Keratinocyte (primary cell): ENCODE measurements around the gene FHIT. TPM values are rescaled to one million over a fixed set of nuclear protein-coding genes. Genes with fewer than 3 reads are reported as not detected.

Experiments
- DNase-seq: peaks from one replicate; pipeline ENCODE4 v3.0.0-alpha.2; 2011; ENCODE audit warnings: low read depth, missing footprints, low spot score
- FAIRE-seq: peaks from 2 replicates; lab custom pipeline; 2011; peaks lifted over from hg19 to GRCh38; lab: Jason Lieb, UNC
- H2AFZ ChIP-seq: 2 replicates; pipeline ENCODE4 v1.6.0; 2012; ENCODE audit warnings: low read length, control low read depth, inconsistent platforms; ENCODE audit not compliant: control insufficient read depth
- H3K27ac ChIP-seq: 2 replicates; pipeline ENCODE4 v1.5.1; 2011; ENCODE audit warnings: low read length; ENCODE audit not compliant: control insufficient read depth, insufficient read depth
- H3K27me3 ChIP-seq: 3 replicates; pipeline ENCODE4 v1.6.0; 2011; ENCODE audit warnings: low read length; ENCODE audit not compliant: control insufficient read depth, insufficient read depth; ENCODE audit errors: extremely low read depth
- H3K36me3 ChIP-seq, 2 experiments: 2 replicates in 1 of 2; 3 replicates in 1 of 2; pipeline ENCODE4 v1.5.1; 2011; ENCODE audit warnings: low read length in 2 of 2, mild to moderate bottlenecking in 1 of 2; ENCODE audit not compliant: control insufficient read depth in 2 of 2, insufficient read depth in 2 of 2; ENCODE audit errors: extremely low read depth in 1 of 2
- H3K4me1 ChIP-seq: 3 replicates; pipeline ENCODE4 v1.5.1; 2011; ENCODE audit warnings: low read length; ENCODE audit not compliant: control insufficient read depth, insufficient read depth; ENCODE audit errors: extremely low read depth
- H3K4me2 ChIP-seq: 3 replicates; pipeline ENCODE4 v1.6.0; 2011; ENCODE audit warnings: low read depth, low read length; ENCODE audit not compliant: control insufficient read depth, insufficient read depth; ENCODE audit errors: extremely low read depth
- H3K4me3 ChIP-seq, 3 experiments: fragments of 200-600 bp in 1 of 3; sonication (generic) in 1 of 3; 2 replicates in 2 of 3; 3 replicates in 1 of 3; pipeline ENCODE4 v1.5.1; 2011 to 2016; ENCODE audit warnings: low read length in 3 of 3, mild to moderate bottlenecking in 3 of 3, control low read depth in 2 of 3, inconsistent platforms in 1 of 3, low read depth in 1 of 3, mixed read lengths in 1 of 3, mixed run types in 1 of 3, moderate library complexity in 1 of 3; ENCODE audit not compliant: control insufficient read depth in 2 of 3, insufficient read depth in 2 of 3; ENCODE audit errors: extremely low read depth in 1 of 3
- H3K79me2 ChIP-seq: 2 replicates; pipeline ENCODE4 v1.6.0; 2012; ENCODE audit warnings: low read length; ENCODE audit not compliant: control insufficient read depth, insufficient read depth
- H3K9ac ChIP-seq: 3 replicates; pipeline ENCODE4 v1.6.0; 2011; ENCODE audit warnings: low read length; ENCODE audit not compliant: control insufficient read depth, insufficient read depth; ENCODE audit errors: extremely low read depth
- H3K9me1 ChIP-seq: 3 replicates; pipeline ENCODE4 v1.6.0; 2011; ENCODE audit warnings: low read length; ENCODE audit not compliant: control insufficient read depth, insufficient read depth; ENCODE audit errors: extremely low read depth
- H3K9me3 ChIP-seq: 2 replicates; pipeline ENCODE4 v1.5.1; 2012; ENCODE audit warnings: low read depth, low read length; ENCODE audit not compliant: control insufficient read depth
- H4K20me1 ChIP-seq: 3 replicates; pipeline ENCODE4 v1.6.0; 2011; ENCODE audit warnings: low read length; ENCODE audit not compliant: control insufficient read depth, insufficient read depth; ENCODE audit errors: extremely low read depth
- CTCF ChIP-seq, 3 experiments: IDR thresholded peaks in 1 of 3; conservative IDR thresholded peaks in 1 of 3; optimal IDR thresholded peaks in 1 of 3; 2 replicates in 2 of 3; 3 replicates in 1 of 3; pipeline versions ENCODE3 to v1.5.1; 2011; ENCODE audit warnings: low read length in 3 of 3, mild to moderate bottlenecking in 3 of 3, moderate library complexity in 2 of 3, control low read depth in 1 of 3, inconsistent platforms in 1 of 3; ENCODE audit not compliant: insufficient read depth in 2 of 3; ENCODE audit errors: extremely low read depth in 1 of 3
- EZH2 ChIP-seq: IDR thresholded peaks from one replicate; pipeline ENCODE4 v1.6.1; 2012; ENCODE audit warnings: inconsistent platforms, mild to moderate bottlenecking, low read length, moderate library complexity
- dilution Hi-C: fragments of 300-500 bp; cut with MboI; formaldehyde crosslinking; loops from one replicate; pipeline ENCODE4 v1.7.0; 2020; ENCODE audit warnings: low sequenced_read_pairs; ENCODE audit not compliant: extremely low pct_ligation_motif_present
- polyA plus RNA-seq, 5 experiments: library from polyadenylated mRNA; depleted of rRNA in 3 of 5; stranded (reverse) in 3 of 5; stranded (forward) in 1 of 5; unstranded in 1 of 5; fragments of >200 nt; gene quantifications; 1 replicate in 1 of 5; 2 replicates in 3 of 5; 3 replicates in 1 of 5; pipeline versions ENCODE4 v1.2.1 to v1.2.3, GENCODE V29; 2011 to 2012; ENCODE audit warnings: missing spikeins in 2 of 5, low read depth in 1 of 5, low replicate concordance in 1 of 5

FHIT gene
- polyA plus RNA-seq, 1 donor (not counting 4 experiments of a cell fraction or from before 2014, with no cell fraction given) = 2.2 TPM

- H3K27me3 ChIP-seq = no peaks in the 10 kb centered on the region
- H2AFZ ChIP-seq = no peak overlapping the region
- H3K9me1 ChIP-seq = no peaks in the 10 kb centered on the region
- no peak overlapping the region for H3K4me3 ChIP-seq
- no peak for FAIRE-seq
- no peaks in the 10 kb centered on the region for H3K9me3 ChIP-seq
- no peaks in the 10 kb centered on the region for H3K79me2 ChIP-seq
- H4K20me1 ChIP-seq = no peaks in the 10 kb centered on the region
- H3K9ac ChIP-seq = no peak overlapping the region
- dilution Hi-C loops = no loop called here
- no peaks in the 10 kb centered on the region for H3K4me1 ChIP-seq
- H3K36me3 ChIP-seq = no peaks in the 10 kb centered on the region
- no peak overlapping the region for H3K27ac ChIP-seq
- TF ChIP-seq CTCF (optimal IDR thresholded peaks at IDR 0.05 in 1 of 3, IDR thresholded peaks at IDR 0.05 in 1 of 3, conservative IDR thresholded peaks at IDR 0.05 in 1 of 3; ENCODE audit: extremely low read depth in 1 of 3, insufficient read depth in 2 of 3, low read length in 3 of 3) (no peak), EZH2 (no peak)
- DNase-seq = no peak
- H3K4me2 ChIP-seq = no peak overlapping the region
These were observed 592.2 kb downstream of the FHIT start for GRCh38 chr3:60659098-60659497.

GRCh38 chr3:60657972-60658371 is 593.3 kb downstream of the FHIT start:
- no peak overlapping the region for H2AFZ ChIP-seq

More at GRCh38 chr3:60657972-60658371, 593.3 kb downstream of the FHIT start:
- Histone ChIP-seq H3K27ac (no peak overlapping the region), H3K4me1 (no peaks in the 10 kb centered on the region), H4K20me1 (no peaks in the 10 kb centered on the region), H3K9me3 (no peaks in the 10 kb centered on the region), H3K79me2 (no peaks in the 10 kb centered on the region), H3K36me3 (no peaks in the 10 kb centered on the region), H3K9me1 (no peaks in the 10 kb centered on the region), H3K4me2 (no peak overlapping the region), H3K27me3 (no peaks in the 10 kb centered on the region), H3K4me3 (no peak overlapping the region), H3K9ac (no peak overlapping the region)
- dilution Hi-C loops = no loop called here
- FAIRE-seq (no peak), DNase-seq (no peak)
- TF ChIP-seq CTCF (optimal IDR thresholded peaks at IDR 0.05 in 1 of 3, IDR thresholded peaks at IDR 0.05 in 1 of 3, conservative IDR thresholded peaks at IDR 0.05 in 1 of 3; ENCODE audit: extremely low read depth in 1 of 3, insufficient read depth in 2 of 3, low read length in 3 of 3) (no peak), EZH2 (no peak)
